Subcutaneous adipose tissue (tissue), 4 donors: Measurements from ENCODE around the gene ELAVL2. TPM values are rescaled to one million over a fixed set of nuclear protein-coding genes. Genes with fewer than 3 reads are reported as not detected.

ENCODE experiments used
- total RNA-seq, 4 donors: library from RNA; depleted of rRNA; stranded (reverse); fragments of >200 nt; gene quantifications; one replicate each; pipeline ENCODE4 v1.1.0, GENCODE V29; 2016
- TF ChIP-seq, protein P1 (sequence below): fragments of 450-650 bp; IDR thresholded peaks from one replicate; pipeline ENCODE4 v1.5.1; 2016; ENCODE audit warnings: low read depth, mild to moderate bottlenecking, control low read depth, antibody characterized with exemption, moderate library complexity

Gene ELAVL2
- total RNA-seq, 4 donors from 2014 or later = 0.44 TPM; not detected in 3

DNA sequence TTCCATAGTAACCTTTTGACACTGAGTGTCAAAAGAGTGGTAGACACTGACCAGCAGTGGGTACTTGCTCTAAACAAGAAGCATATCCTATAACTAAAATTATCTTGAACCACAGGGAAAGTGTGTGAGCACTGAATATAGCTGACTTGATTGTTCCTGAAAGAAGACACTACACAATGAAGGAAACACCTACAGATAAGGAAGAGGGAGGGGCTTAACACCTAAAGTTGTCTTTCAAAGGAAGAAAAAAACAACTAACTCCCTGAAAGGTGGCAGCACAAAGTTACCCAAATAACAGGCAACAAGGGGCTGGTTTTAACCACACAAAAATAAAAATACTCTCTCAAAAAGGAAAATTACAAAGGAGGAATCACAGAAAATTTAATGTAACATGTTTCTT lies 6.6 kb downstream of the ELAVL2 start:
- TF ChIP-seq, protein P1, sequence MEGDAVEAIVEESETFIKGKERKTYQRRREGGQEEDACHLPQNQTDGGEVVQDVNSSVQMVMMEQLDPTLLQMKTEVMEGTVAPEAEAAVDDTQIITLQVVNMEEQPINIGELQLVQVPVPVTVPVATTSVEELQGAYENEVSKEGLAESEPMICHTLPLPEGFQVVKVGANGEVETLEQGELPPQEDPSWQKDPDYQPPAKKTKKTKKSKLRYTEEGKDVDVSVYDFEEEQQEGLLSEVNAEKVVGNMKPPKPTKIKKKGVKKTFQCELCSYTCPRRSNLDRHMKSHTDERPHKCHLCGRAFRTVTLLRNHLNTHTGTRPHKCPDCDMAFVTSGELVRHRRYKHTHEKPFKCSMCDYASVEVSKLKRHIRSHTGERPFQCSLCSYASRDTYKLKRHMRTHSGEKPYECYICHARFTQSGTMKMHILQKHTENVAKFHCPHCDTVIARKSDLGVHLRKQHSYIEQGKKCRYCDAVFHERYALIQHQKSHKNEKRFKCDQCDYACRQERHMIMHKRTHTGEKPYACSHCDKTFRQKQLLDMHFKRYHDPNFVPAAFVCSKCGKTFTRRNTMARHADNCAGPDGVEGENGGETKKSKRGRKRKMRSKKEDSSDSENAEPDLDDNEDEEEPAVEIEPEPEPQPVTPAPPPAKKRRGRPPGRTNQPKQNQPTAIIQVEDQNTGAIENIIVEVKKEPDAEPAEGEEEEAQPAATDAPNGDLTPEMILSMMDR = no peak

DNA sequence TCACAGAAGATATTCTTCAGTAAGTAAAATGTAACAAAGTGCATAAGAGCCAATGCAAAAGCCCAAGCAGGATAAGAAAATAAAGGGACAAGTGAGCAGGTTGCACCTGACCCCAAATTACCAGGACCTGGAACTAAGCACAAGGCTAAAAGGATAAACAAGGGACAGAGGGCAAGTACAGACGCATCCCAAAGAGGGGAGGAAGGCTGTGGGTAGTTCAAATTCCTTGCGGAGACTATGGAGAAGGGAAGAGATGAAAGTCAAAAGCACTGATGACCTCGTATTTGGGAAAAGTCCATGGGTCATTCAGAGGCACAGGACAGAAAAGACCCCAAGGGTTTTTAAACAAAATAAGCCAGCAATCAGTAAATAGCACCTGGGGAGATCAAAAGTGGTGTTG lies 11.8 kb downstream of the ELAVL2 start:
- TF ChIP-seq, protein P1 = no peak

DNA sequence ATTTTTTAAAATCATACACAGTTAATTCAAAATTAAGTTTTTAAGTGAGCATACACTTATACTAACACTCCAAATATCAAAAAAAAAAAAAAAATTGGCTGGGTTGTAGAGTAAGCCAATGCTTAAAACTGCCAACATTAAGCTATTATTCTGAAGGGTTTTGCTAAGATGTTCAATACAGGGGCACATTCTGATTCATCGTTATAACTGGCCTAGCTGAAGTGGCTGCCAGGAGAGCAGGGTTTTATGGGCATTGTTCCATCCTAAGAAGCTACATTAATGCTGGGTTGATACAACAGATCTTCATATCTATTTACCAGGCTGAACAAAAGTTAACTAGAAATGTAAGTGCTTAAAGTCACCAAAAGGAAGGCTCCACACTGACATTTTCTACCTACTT lies 13.4 kb downstream of the ELAVL2 start:
- TF ChIP-seq, protein P1 = no peak

DNA sequence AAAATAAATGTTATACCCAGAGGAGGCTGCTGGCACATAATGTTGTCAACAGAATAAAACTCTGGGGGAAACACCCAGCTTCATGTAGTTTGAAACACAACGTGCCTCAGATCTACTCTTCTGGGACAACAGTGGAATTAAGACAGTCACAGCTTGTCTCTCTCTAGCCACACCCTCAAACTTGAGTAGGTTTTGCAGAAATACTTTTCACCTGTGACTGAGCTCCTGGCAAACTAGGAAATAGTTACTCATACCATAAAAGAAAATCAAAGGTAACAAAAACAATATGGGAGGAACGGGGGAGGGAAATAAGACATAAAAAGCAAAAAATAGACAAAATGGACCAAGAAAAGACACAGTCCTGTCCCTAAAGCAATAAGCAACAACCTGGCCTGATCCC lies 14.4 kb downstream of the ELAVL2 start:
- TF ChIP-seq, protein P1 = no peak

DNA sequence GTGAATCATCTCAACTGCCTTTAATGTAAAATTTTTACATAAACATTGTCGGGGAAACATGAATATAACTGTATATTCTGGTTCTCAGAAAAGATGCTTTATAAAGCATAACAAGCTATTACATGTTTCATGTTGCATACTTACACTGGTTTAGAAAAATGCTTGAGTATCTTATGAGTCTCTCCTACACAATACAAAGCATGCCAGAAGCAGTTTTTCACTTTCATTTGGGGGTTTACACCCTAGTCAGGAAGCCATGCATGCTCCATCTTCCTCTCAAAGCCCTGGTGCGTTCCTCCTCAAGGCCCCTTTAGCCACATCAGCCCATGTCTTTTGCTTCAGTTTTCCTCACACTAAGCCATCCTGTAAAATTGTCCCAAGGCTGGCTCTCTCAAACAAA lies 22.8 kb downstream of the ELAVL2 start:
- TF ChIP-seq, protein P1 = no peak

DNA sequence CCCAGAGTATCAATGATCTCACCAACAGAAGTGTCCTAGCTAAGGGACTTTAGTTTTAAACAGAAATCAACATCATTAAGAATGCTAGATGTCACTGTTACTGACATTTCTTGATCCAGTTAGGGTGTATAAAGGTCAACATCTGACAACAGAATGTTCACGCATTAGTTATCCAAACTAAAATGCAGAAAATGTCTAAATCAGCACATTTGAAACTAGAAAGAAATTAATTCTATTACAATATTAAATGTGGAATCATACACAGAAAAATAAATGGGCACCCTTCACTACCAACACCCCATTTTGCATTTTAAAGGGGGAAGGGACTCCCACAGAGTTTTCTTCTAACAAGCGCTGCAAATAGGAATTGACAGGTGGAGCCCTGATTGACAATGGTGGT lies 24.5 kb downstream of the ELAVL2 start:
- TF ChIP-seq, protein P1 = no peak

DNA sequence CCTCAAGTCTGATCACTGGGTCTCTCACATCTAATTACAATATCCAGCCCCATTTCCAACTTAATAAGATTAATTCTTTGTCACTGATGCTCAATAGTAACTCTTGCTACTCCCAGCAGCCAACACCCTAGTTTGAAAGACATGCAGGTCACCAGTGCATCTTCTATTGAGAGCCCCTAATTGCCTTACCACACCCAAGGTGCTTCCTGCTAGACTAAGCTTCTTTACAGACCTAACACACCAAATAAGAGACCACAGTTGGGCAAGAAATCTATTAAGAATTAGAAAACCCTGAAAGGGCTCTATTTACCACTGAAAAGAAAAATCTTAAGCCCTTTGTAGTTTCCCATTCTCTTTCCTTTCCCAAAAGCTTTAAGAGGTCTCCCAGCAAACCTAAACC lies 26.5 kb downstream of the ELAVL2 start:
- TF ChIP-seq, protein P1 = no peak
